SK-N-SH (cell line): ENCODE data around the gene DOHH. TPM values are rescaled to one million over a fixed set of nuclear protein-coding genes. Genes with fewer than 3 reads are reported as not detected.

ENCODE experiments used
- CTCF ChIA-PET: fragments of 300-600, 350-600 bp; formaldehyde crosslinking; extraction: SDS; loops from one replicate; lab custom pipeline; 2021; lab: Yijun Ruan, JAX
- POLR2A ChIA-PET: fragments of 350-600 bp; sonication (Branson Sonifier 250); formaldehyde crosslinking; extraction: SDS; loops from one replicate; lab custom pipeline; 2020; ENCODE audit warnings: antibody characterized with exemption, inconsistent platforms; lab: Yijun Ruan, JAX
- DNase-seq: peaks from one replicate; pipeline ENCODE4 v3.0.0; 2012
- H2AFZ ChIP-seq: fragments of 200-600 bp; sonication (generic); 2 replicates; pipeline ENCODE4 v1.8.1; 2016; ENCODE audit warnings: antibody characterized with exemption, mild to moderate bottlenecking, low read depth
- H3F3A ChIP-seq: fragments of 200-600 bp; sonication (generic); replicated peaks from 2 replicates; pipeline ENCODE3; 2016; ENCODE audit warnings: antibody characterized with exemption, mild to moderate bottlenecking; ENCODE audit not compliant: insufficient read depth
- H3K27ac ChIP-seq, 2 experiments: fragments of 200-500 bp in 1 of 2; fragments of 200-600 bp in 1 of 2; sonication (Bioruptor generic) in 1 of 2; sonication (generic), shearing (Covaris generic) in 1 of 2; 2 replicates each; pipeline versions ENCODE4 v1.5.1 to v1.6.1; 2014 to 2016; ENCODE audit warnings: low read depth in 2 of 2, inconsistent platforms in 1 of 2, low read length in 1 of 2, mild to moderate bottlenecking in 1 of 2, mixed read lengths in 1 of 2
- H3K27me3 ChIP-seq: fragments of 200-600 bp; sonication (generic), shearing (Covaris generic); 2 replicates; pipeline ENCODE4 v1.6.1; 2016; ENCODE audit warnings: mixed run types; ENCODE audit not compliant: insufficient read depth
- H3K36me3 ChIP-seq, 2 experiments: fragments of 200-500 bp in 1 of 2; fragments of 200-600 bp in 1 of 2; sonication (Bioruptor generic) in 1 of 2; sonication (generic) in 1 of 2; replicated peaks in 1 of 2; 2 replicates each; pipeline versions ENCODE3 to v1.5.1; 2014 to 2016; ENCODE audit warnings: low read length in 1 of 2, mild to moderate bottlenecking in 1 of 2; ENCODE audit not compliant: insufficient read depth in 2 of 2, control insufficient read depth in 1 of 2
- H3K4me1 ChIP-seq, 2 experiments: fragments of 200-500 bp in 1 of 2; fragments of 200-600 bp in 1 of 2; sonication (Bioruptor generic) in 1 of 2; sonication (generic), shearing (Covaris generic) in 1 of 2; 2 replicates each; pipeline versions ENCODE4 v1.5.1 to v1.6.1; 2014 to 2016; ENCODE audit warnings: low read depth in 1 of 2, low read length in 1 of 2, mixed run types in 1 of 2; ENCODE audit not compliant: insufficient read depth in 2 of 2, control insufficient read depth in 1 of 2
- H3K4me2 ChIP-seq: fragments of 200-600 bp; sonication (generic), shearing (Covaris generic); 2 replicates; pipeline ENCODE4 v1.6.1; 2017; ENCODE audit warnings: mixed run types
- H3K4me3 ChIP-seq, 2 experiments: fragments of 200-500 bp in 1 of 2; fragments of 200-600 bp in 1 of 2; sonication (Bioruptor generic) in 1 of 2; sonication (generic), shearing (Covaris generic) in 1 of 2; 2 replicates each; pipeline versions ENCODE4 v1.5.1 to v1.8.1; 2014 to 2016; ENCODE audit warnings: low read depth in 2 of 2, inconsistent platforms in 1 of 2, low read length in 1 of 2, mild to moderate bottlenecking in 1 of 2, mixed read lengths in 1 of 2, moderate library complexity in 1 of 2
- H3K79me2 ChIP-seq: fragments of 200-600 bp; sonication (generic); 2 replicates; pipeline ENCODE4 v1.8.1; 2017; ENCODE audit warnings: mild to moderate bottlenecking; ENCODE audit not compliant: insufficient read depth
- H3K9ac ChIP-seq: fragments of 200-600 bp; sonication (generic); 2 replicates; pipeline ENCODE4 v1.6.1; 2017; ENCODE audit warnings: mixed run types
- H3K9me2 ChIP-seq: fragments of 200-600 bp; sonication (generic); 2 replicates; pipeline ENCODE4 v1.6.1; 2017; ENCODE audit warnings: mixed run types
- H3K9me3 ChIP-seq: fragments of 200-600 bp; sonication (generic); 2 replicates; pipeline ENCODE4 v1.6.1; 2017; ENCODE audit warnings: mixed run types, mild to moderate bottlenecking, moderate library complexity
- H4K20me1 ChIP-seq: fragments of 200-600 bp; sonication (generic); 2 replicates; pipeline ENCODE4 v1.6.1; 2017; ENCODE audit warnings: mild to moderate bottlenecking, mixed run types; ENCODE audit not compliant: insufficient read depth
- CTCF ChIP-seq: fragments of 200-600 bp; sonication (generic); IDR thresholded peaks from 2 replicates; pipeline ENCODE4 v1.6.1; 2017; ENCODE audit warnings: antibody characterized with exemption, mild to moderate bottlenecking, moderate library complexity
- FOSL2 ChIP-seq: IDR thresholded peaks from 2 replicates; pipeline ENCODE4 v1.4.0; 2012; ENCODE audit warnings: low read depth, mild to moderate bottlenecking, moderate library complexity, borderline replicate concordance
- FOXJ3 ChIP-seq: sonication (generic); formaldehyde crosslinking; IDR thresholded peaks from 2 replicates; pipeline ENCODE4 v1.5.1; 2020; ENCODE audit warnings: mild to moderate bottlenecking, missing genetic modification reagents
- PBX3 ChIP-seq: IDR thresholded peaks from 2 replicates; pipeline ENCODE4; 2012
- REST ChIP-seq: IDR thresholded peaks from 2 replicates; pipeline ENCODE4 v1.6.1; 2012; ENCODE audit warnings: mild to moderate bottlenecking, low read depth, low read length, moderate library complexity
- RFX5 ChIP-seq: IDR thresholded peaks from 2 replicates; pipeline ENCODE4 v1.6.1; 2012; ENCODE audit warnings: mild to moderate bottlenecking, improper control_type of control experiment, low read length
- SIN3A ChIP-seq: IDR thresholded peaks from 2 replicates; pipeline ENCODE4 v1.6.1; 2012; ENCODE audit warnings: low read depth, mild to moderate bottlenecking, low read length, moderate library complexity, borderline replicate concordance
- TCF12 ChIP-seq: IDR thresholded peaks from 2 replicates; pipeline ENCODE4 v1.4.0; 2012
- ZBTB33 ChIP-seq: IDR thresholded peaks from 2 replicates; pipeline ENCODE4 v1.4.0; 2012; ENCODE audit warnings: low read depth, borderline replicate concordance
- WGBS: methylation state at CpG from one replicate; pipeline ENCODE4 v1.1.6; 2017; ENCODE audit warnings: low lambda C conversion rate; 5-methylcytosine and 5-hydroxymethylcytosine counted together
- polyA plus RNA-seq, 3 experiments: library from polyadenylated mRNA; depleted of rRNA; stranded (reverse); fragments of >200 nt; gene quantifications; 2 replicates each; pipeline ENCODE4 v1.2.3, GENCODE V29; 2012

The DOHH gene
- polyA plus RNA-seq, 1 of the 3 experiments (the other 2 are of a cell fraction), result 14.3 TPM

GRCh38 chr19:3510727-3511126 lies 10.3 kb upstream of the DOHH start:
- peaks cover 96% of the 10 kb centered on the region for H3K79me2 ChIP-seq
- ChIA-PET CTCF (interaction anchor here (0.9 to 2.0 kb wide), 2 partner anchors 34 to 46 kb away, joined by 3 to 7 read pairs; no protein-coding TSS in a partner anchor), POLR2A (no interaction called here)
- no peak overlapping the region for H3K9ac ChIP-seq
- TF ChIP-seq PBX3 (no peak), REST (no peak), ZBTB33 (no peak), FOXJ3 (CRISPR knock-in tag) (no peak)
- no peak for DNase-seq
- H2AFZ ChIP-seq, result no peak overlapping the region
- no peak overlapping the region for H3K27ac ChIP-seq
- peaks cover 13% of the 10 kb centered on the region for H3F3A ChIP-seq
- peaks cover 0 to 7% of the 10 kb centered on the region in 2 experiments for H3K36me3 ChIP-seq
- WGBS, result 94% methylated on average over 15 of the region's 22 CpGs
- peaks cover 7 to 8% of the 10 kb centered on the region in 2 experiments; a peak in 2 of 4 replicates for H3K4me1 ChIP-seq
- H3K27me3 ChIP-seq, result no peaks in the 10 kb centered on the region
- no peak overlapping the region for H3K4me3 ChIP-seq
- H3K9me2 ChIP-seq, result no peaks in the 10 kb centered on the region
- H3K4me2 ChIP-seq, result no peak overlapping the region
- no peaks in the 10 kb centered on the region for H3K9me3 ChIP-seq
- peaks cover 80% of the 10 kb centered on the region for H4K20me1 ChIP-seq

- ChIA-PET CTCF (no interaction called here), POLR2A (interaction anchor here (0.5 kb wide), 1 partner anchor 43 kb away, joined by 4 read pairs; no protein-coding TSS in a partner anchor)
- H3F3A ChIP-seq, result peaks cover 13% of the 10 kb centered on the region
- no peak overlapping the region for H2AFZ ChIP-seq
- H4K20me1 ChIP-seq, result peaks cover 70% of the 10 kb centered on the region
- WGBS, result 52% methylated on average over 5 of the region's 15 CpGs
- H3K4me3 ChIP-seq, result no peak overlapping the region
- TF ChIP-seq TCF12 (peak; percentile 75), FOSL2 (peak; percentile 65; the same call in 1 of the 2 replicates), PBX3 (peak; percentile 42; the same call in 1 of the 2 replicates), SIN3A (no peak), RFX5 (no peak), CTCF (no peak)
- H3K79me2 ChIP-seq, result peaks cover 85% of the 10 kb centered on the region
- H3K4me2 ChIP-seq, result peak overlapping the region; percentile 7
- H3K36me3 ChIP-seq, result peaks cover 0 to 7% of the 10 kb centered on the region in 2 experiments
- no peaks in the 10 kb centered on the region for H3K9me3 ChIP-seq
- DNase-seq, result no peak
- no peak overlapping the region for H3K9ac ChIP-seq
- no peaks in the 10 kb centered on the region for H3K9me2 ChIP-seq
- H3K4me1 ChIP-seq, result peaks cover 11% of the 10 kb centered on the region in 2 experiments; a peak in 2 of 4 replicates
- H3K27ac ChIP-seq, result peak overlapping the region in 1 of 2 experiments; percentile 50; a peak in 2 of 4 replicates
- H3K27me3 ChIP-seq, result no peaks in the 10 kb centered on the region
Measured at GRCh38 chr19:3509566-3509989, 9.1 kb upstream of the DOHH start.
